Keratinocyte (primary cell): ENCODE data around the gene TRIM59. TPM values are rescaled to one million over a fixed set of nuclear protein-coding genes. Genes with fewer than 3 reads are reported as not detected.

Source experiments
- DNase-seq: peaks from one replicate; pipeline ENCODE4 v3.0.0-alpha.2; 2011; ENCODE audit warnings: low read depth, missing footprints, low spot score
- FAIRE-seq: peaks from 2 replicates; lab custom pipeline; 2011; peaks lifted over from hg19 to GRCh38; lab: Jason Lieb, UNC
- H2AFZ ChIP-seq: 2 replicates; pipeline ENCODE4 v1.6.0; 2012; ENCODE audit warnings: low read length, control low read depth, inconsistent platforms; ENCODE audit not compliant: control insufficient read depth
- H3K27ac ChIP-seq: 2 replicates; pipeline ENCODE4 v1.5.1; 2011; ENCODE audit warnings: low read length; ENCODE audit not compliant: control insufficient read depth, insufficient read depth
- H3K27me3 ChIP-seq: 3 replicates; pipeline ENCODE4 v1.6.0; 2011; ENCODE audit warnings: low read length; ENCODE audit not compliant: control insufficient read depth, insufficient read depth; ENCODE audit errors: extremely low read depth
- H3K36me3 ChIP-seq, 2 experiments: 2 replicates in 1 of 2; 3 replicates in 1 of 2; pipeline ENCODE4 v1.5.1; 2011; ENCODE audit warnings: low read length in 2 of 2, mild to moderate bottlenecking in 1 of 2; ENCODE audit not compliant: control insufficient read depth in 2 of 2, insufficient read depth in 2 of 2; ENCODE audit errors: extremely low read depth in 1 of 2
- H3K4me1 ChIP-seq: 3 replicates; pipeline ENCODE4 v1.5.1; 2011; ENCODE audit warnings: low read length; ENCODE audit not compliant: control insufficient read depth, insufficient read depth; ENCODE audit errors: extremely low read depth
- H3K4me2 ChIP-seq: 3 replicates; pipeline ENCODE4 v1.6.0; 2011; ENCODE audit warnings: low read depth, low read length; ENCODE audit not compliant: control insufficient read depth, insufficient read depth; ENCODE audit errors: extremely low read depth
- H3K4me3 ChIP-seq, 3 experiments: fragments of 200-600 bp in 1 of 3; sonication (generic) in 1 of 3; 2 replicates in 2 of 3; 3 replicates in 1 of 3; pipeline ENCODE4 v1.5.1; 2011 to 2016; ENCODE audit warnings: low read length in 3 of 3, mild to moderate bottlenecking in 3 of 3, control low read depth in 2 of 3, inconsistent platforms in 1 of 3, low read depth in 1 of 3, mixed read lengths in 1 of 3, mixed run types in 1 of 3, moderate library complexity in 1 of 3; ENCODE audit not compliant: control insufficient read depth in 2 of 3, insufficient read depth in 2 of 3; ENCODE audit errors: extremely low read depth in 1 of 3
- H3K79me2 ChIP-seq: 2 replicates; pipeline ENCODE4 v1.6.0; 2012; ENCODE audit warnings: low read length; ENCODE audit not compliant: control insufficient read depth, insufficient read depth
- H3K9ac ChIP-seq: 3 replicates; pipeline ENCODE4 v1.6.0; 2011; ENCODE audit warnings: low read length; ENCODE audit not compliant: control insufficient read depth, insufficient read depth; ENCODE audit errors: extremely low read depth
- H3K9me1 ChIP-seq: 3 replicates; pipeline ENCODE4 v1.6.0; 2011; ENCODE audit warnings: low read length; ENCODE audit not compliant: control insufficient read depth, insufficient read depth; ENCODE audit errors: extremely low read depth
- H3K9me3 ChIP-seq: 2 replicates; pipeline ENCODE4 v1.5.1; 2012; ENCODE audit warnings: low read depth, low read length; ENCODE audit not compliant: control insufficient read depth
- H4K20me1 ChIP-seq: 3 replicates; pipeline ENCODE4 v1.6.0; 2011; ENCODE audit warnings: low read length; ENCODE audit not compliant: control insufficient read depth, insufficient read depth; ENCODE audit errors: extremely low read depth
- CTCF ChIP-seq, 3 experiments: IDR thresholded peaks in 1 of 3; conservative IDR thresholded peaks in 1 of 3; optimal IDR thresholded peaks in 1 of 3; 2 replicates in 2 of 3; 3 replicates in 1 of 3; pipeline versions ENCODE3 to v1.5.1; 2011; ENCODE audit warnings: low read length in 3 of 3, mild to moderate bottlenecking in 3 of 3, moderate library complexity in 2 of 3, control low read depth in 1 of 3, inconsistent platforms in 1 of 3; ENCODE audit not compliant: insufficient read depth in 2 of 3; ENCODE audit errors: extremely low read depth in 1 of 3
- EZH2 ChIP-seq: IDR thresholded peaks from one replicate; pipeline ENCODE4 v1.6.1; 2012; ENCODE audit warnings: inconsistent platforms, mild to moderate bottlenecking, low read length, moderate library complexity
- dilution Hi-C: fragments of 300-500 bp; cut with MboI; formaldehyde crosslinking; loops from one replicate; pipeline ENCODE4 v1.7.0; 2020; ENCODE audit warnings: low sequenced_read_pairs; ENCODE audit not compliant: extremely low pct_ligation_motif_present
- polyA plus RNA-seq, 5 experiments: library from polyadenylated mRNA; depleted of rRNA in 3 of 5; stranded (reverse) in 3 of 5; stranded (forward) in 1 of 5; unstranded in 1 of 5; fragments of >200 nt; gene quantifications; 1 replicate in 1 of 5; 2 replicates in 3 of 5; 3 replicates in 1 of 5; pipeline versions ENCODE4 v1.2.1 to v1.2.3, GENCODE V29; 2011 to 2012; ENCODE audit warnings: missing spikeins in 2 of 5, low read depth in 1 of 5, low replicate concordance in 1 of 5

The TRIM59 gene
- polyA plus RNA-seq, 1 donor (not counting 4 experiments of a cell fraction or from before 2014, with no cell fraction given): 8.0 TPM

GRCh38 chr3:160403028-160403545 is 46.5 kb downstream of the TRIM59 start:
- Histone ChIP-seq H4K20me1 (peaks cover 6% of the 10 kb centered on the region), H3K4me3 (peak overlapping the region in 2 of 3 experiments; percentile 92 to 100)
- no peak for FAIRE-seq

GRCh38 chr3:160402221-160403027 is 47.2 kb downstream of the TRIM59 start:
- H3K4me3 ChIP-seq: peak overlapping the region; percentile 72 to 100 (median 92)
- H3K36me3 ChIP-seq: peaks cover 0 to under 1% of the 10 kb centered on the region in 2 experiments
- no peaks in the 10 kb centered on the region for H3K9me1 ChIP-seq
- no peaks in the 10 kb centered on the region for H3K27me3 ChIP-seq
- dilution Hi-C loops: no loop called here
- FAIRE-seq (no peak), DNase-seq (no peak)
- H3K4me1 ChIP-seq: peaks cover 19% of the 10 kb centered on the region
- no peak for TF ChIP-seq EZH2
- no peak for TF ChIP-seq CTCF (optimal IDR thresholded peaks at IDR 0.05 in 1 of 3, IDR thresholded peaks at IDR 0.05 in 1 of 3, conservative IDR thresholded peaks at IDR 0.05 in 1 of 3; ENCODE audit: extremely low read depth in 1 of 3, insufficient read depth in 2 of 3, low read length in 3 of 3)
- H3K79me2 ChIP-seq: peaks cover 94% of the 10 kb centered on the region
- H3K9me3 ChIP-seq: no peaks in the 10 kb centered on the region
- H2AFZ ChIP-seq: no peak overlapping the region
- H3K27ac ChIP-seq: peak overlapping the region; percentile 96
- peak overlapping the region; percentile 81 for H3K4me2 ChIP-seq
- peaks cover 6% of the 10 kb centered on the region for H4K20me1 ChIP-seq
- peak overlapping the region; percentile 97 for H3K9ac ChIP-seq

More at GRCh38 chr3:160403028-160403545, 46.5 kb downstream of the TRIM59 start:
- Histone ChIP-seq H3K4me1 (peaks cover 17% of the 10 kb centered on the region), H3K36me3 (peaks cover 0 to 4% of the 10 kb centered on the region in 2 experiments), H3K4me2 (peak overlapping the region; percentile 81), H3K9me3 (no peaks in the 10 kb centered on the region), H2AFZ (no peak overlapping the region), H3K79me2 (peaks cover 93% of the 10 kb centered on the region), H3K27ac (peak overlapping the region; percentile 25), H3K9me1 (no peaks in the 10 kb centered on the region), H3K9ac (no peak overlapping the region), H3K27me3 (no peaks in the 10 kb centered on the region)
- no peak for DNase-seq
- dilution Hi-C loops: no loop called here
- TF ChIP-seq EZH2 (no peak), CTCF (optimal IDR thresholded peaks at IDR 0.05 in 1 of 3, IDR thresholded peaks at IDR 0.05 in 1 of 3, conservative IDR thresholded peaks at IDR 0.05 in 1 of 3; ENCODE audit: extremely low read depth in 1 of 3, insufficient read depth in 2 of 3, low read length in 3 of 3) (no peak)
